ENCODE data around the gene GADD45G. TPM values are rescaled to one million over a fixed set of nuclear protein-coding genes. Genes with fewer than 3 reads are reported as not detected.

Gene GADD45G
- total RNA-seq, 2 experiments from 2014 or later: 3.7 to 5.0 TPM

DNA sequence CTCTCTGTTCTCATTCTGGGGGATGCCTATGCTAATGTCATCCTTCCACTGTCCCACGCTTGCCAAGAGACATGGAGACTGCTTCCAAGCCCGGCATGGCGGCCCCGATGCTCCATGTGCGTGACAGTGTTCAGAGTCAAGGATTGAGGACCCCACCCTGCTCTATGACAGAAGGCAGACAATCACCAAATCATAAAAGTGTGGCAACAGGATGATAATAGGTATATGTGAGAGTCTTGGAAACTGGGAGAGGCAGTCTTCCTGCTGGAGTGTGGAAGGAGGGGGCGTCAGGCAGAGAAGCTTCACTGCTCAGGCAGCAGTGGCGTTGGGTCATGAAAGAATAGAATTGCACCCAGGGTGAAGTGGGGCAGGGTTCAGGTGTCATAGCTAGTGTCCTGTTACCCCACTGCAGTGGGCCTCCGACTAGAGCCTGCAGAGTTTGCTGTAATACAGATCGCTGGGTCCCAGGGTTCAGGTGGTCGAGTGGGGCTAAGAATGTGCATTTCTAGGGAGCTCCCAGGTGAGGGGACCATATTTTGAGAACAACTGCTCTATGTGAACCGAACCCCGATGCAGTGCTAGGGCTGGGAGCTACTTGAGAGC is 12.5 kb upstream of the GADD45G start:
- no peak overlapping the region for H3K27ac Mint-ChIP-seq
- ChIA-PET POLR2A (interaction anchor here (1.5 kb wide), 1 partner anchor 11 kb away, joined by 3 read pairs; no protein-coding TSS in a partner anchor), CTCF (interaction anchor here (0.8 to 16.5 kb wide), 10 partner anchors 9 to 511 kb away, joined by 3 to 355 read pairs (median 6); no protein-coding TSS in a partner anchor)
- H3K9me3 Mint-ChIP-seq: no peaks in the 10 kb centered on the region
- no peak for DNase-seq
- H3K27me3 Mint-ChIP-seq: peaks cover 2% of the 10 kb centered on the region
- H3K4me3 Mint-ChIP-seq: no peak overlapping the region
- TF ChIP-seq, protein P1, sequence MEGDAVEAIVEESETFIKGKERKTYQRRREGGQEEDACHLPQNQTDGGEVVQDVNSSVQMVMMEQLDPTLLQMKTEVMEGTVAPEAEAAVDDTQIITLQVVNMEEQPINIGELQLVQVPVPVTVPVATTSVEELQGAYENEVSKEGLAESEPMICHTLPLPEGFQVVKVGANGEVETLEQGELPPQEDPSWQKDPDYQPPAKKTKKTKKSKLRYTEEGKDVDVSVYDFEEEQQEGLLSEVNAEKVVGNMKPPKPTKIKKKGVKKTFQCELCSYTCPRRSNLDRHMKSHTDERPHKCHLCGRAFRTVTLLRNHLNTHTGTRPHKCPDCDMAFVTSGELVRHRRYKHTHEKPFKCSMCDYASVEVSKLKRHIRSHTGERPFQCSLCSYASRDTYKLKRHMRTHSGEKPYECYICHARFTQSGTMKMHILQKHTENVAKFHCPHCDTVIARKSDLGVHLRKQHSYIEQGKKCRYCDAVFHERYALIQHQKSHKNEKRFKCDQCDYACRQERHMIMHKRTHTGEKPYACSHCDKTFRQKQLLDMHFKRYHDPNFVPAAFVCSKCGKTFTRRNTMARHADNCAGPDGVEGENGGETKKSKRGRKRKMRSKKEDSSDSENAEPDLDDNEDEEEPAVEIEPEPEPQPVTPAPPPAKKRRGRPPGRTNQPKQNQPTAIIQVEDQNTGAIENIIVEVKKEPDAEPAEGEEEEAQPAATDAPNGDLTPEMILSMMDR (IDR thresholded peaks at IDR 0.05): no peak
- no peaks in the 10 kb centered on the region for H3K36me3 Mint-ChIP-seq (ENCODE audit: low read depth)
- H3K4me1 Mint-ChIP-seq (ENCODE audit: low read depth): no peaks in the 10 kb centered on the region
- no peak for ATAC-seq
- intact Hi-C loops (cut with micrococcal nuclease): no loop called here

- intact Hi-C loops (cut with micrococcal nuclease): no loop called here
- no peak overlapping the region for H3K27ac Mint-ChIP-seq
- no peak for DNase-seq
Measured at GRCh38 chr9:89592963-89593726, 11.7 kb upstream of the GADD45G start.

GRCh38 chr9:89593727-89594427 is 10.9 kb upstream of the GADD45G start:
- no peaks in the 10 kb centered on the region for H3K27me3 Mint-ChIP-seq
- ATAC-seq (peak; percentile 84), DNase-seq (peak; percentile 81)
- H3K36me3 Mint-ChIP-seq (ENCODE audit: low read depth): no peaks in the 10 kb centered on the region
- no peak overlapping the region for H3K27ac Mint-ChIP-seq
- TF ChIP-seq, protein P1 (IDR thresholded peaks at IDR 0.05): peak; percentile 74
- no peaks in the 10 kb centered on the region for H3K4me1 Mint-ChIP-seq (ENCODE audit: low read depth)
- H3K4me3 Mint-ChIP-seq: no peak overlapping the region
- ChIA-PET CTCF (interaction anchor here (0.7 to 16.5 kb wide), 34 partner anchors 8 to 510 kb away, joined by 3 to 355 read pairs (median 4); no protein-coding TSS in a partner anchor), POLR2A (no interaction called here)
- no peaks in the 10 kb centered on the region for H3K9me3 Mint-ChIP-seq
- intact Hi-C loops (cut with micrococcal nuclease): no loop called here

More at GRCh38 chr9:89592963-89593726, 11.7 kb upstream of the GADD45G start:
- Mint-ChIP-seq H3K4me3 (no peak overlapping the region), H3K27me3 (peaks cover 2% of the 10 kb centered on the region), H3K9me3 (no peaks in the 10 kb centered on the region), H3K4me1 (ENCODE audit: low read depth) (no peaks in the 10 kb centered on the region), H3K36me3 (ENCODE audit: low read depth) (no peaks in the 10 kb centered on the region)
- CTCF ChIA-PET: interaction anchor here (0.7 to 16.5 kb wide), 34 partner anchors 7 to 510 kb away, joined by 3 to 355 read pairs (median 4); no protein-coding TSS in a partner anchor
- TF ChIP-seq, protein P1 (IDR thresholded peaks at IDR 0.05): no peak
- POLR2A ChIA-PET: interaction anchor here (1.5 kb wide), 1 partner anchor 12 kb away, joined by 3 read pairs; no protein-coding TSS in a partner anchor
- no peak for ATAC-seq

DNA sequence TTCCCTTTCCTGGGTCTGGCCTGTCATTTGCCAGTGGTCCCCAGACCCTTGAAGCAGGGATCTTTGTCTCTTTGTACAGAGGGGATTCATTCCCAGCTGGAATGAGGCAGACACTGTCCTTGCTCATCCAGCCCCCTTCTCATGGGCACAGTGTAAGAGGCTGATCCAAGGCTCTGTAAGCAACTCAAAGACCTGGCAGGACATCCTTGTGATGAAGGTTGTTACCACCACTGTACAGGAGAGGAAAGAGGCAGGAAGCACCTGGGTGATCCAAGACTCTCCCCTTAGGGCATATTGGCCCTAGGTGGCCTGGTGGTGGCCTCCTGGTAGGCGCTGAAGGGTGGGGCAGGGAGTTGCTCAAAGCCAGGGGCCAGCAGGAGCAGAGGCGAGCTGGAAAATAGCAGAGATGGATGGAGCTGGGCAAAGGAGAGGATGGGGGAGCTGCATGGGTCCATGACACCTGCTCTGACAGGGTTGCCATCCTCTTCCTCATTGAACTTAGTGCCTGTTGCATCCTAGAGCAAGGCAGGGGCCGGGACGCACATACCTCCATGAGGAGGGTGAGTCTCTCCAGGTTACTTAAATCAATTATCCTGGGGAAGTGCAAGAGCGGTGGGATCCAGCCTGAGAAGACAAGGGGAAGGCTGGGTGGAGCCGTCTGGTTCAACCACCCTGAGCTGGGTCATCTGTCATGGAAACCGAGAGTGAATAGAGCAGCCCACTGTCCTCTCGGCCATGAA is 9.8 kb upstream of the GADD45G start:
- ChIA-PET POLR2A (no interaction called here), CTCF (interaction anchor here (0.9 to 16.5 kb wide), 11 partner anchors 8 to 508 kb away, joined by 3 to 355 read pairs (median 7); no protein-coding TSS in a partner anchor)
- DNase-seq (no peak), ATAC-seq (no peak)
- H3K9me3 Mint-ChIP-seq: no peaks in the 10 kb centered on the region
- TF ChIP-seq, protein P1 (IDR thresholded peaks at IDR 0.05): no peak
- no peaks in the 10 kb centered on the region for H3K27me3 Mint-ChIP-seq
- intact Hi-C loops (cut with micrococcal nuclease): no loop called here
- no peaks in the 10 kb centered on the region for H3K4me1 Mint-ChIP-seq (ENCODE audit: low read depth)
- H3K4me3 Mint-ChIP-seq: no peak overlapping the region
- no peak overlapping the region for H3K27ac Mint-ChIP-seq
- H3K36me3 Mint-ChIP-seq (ENCODE audit: low read depth): no peaks in the 10 kb centered on the region

All from activated CD8-positive, alpha-beta T cell treated with anti-CD3 and anti-CD28 coated beads for 36 hours (primary cell).